Neuron (in vitro differentiated cells): ENCODE data around the gene CCDC89.
A peak's percentile ranks its signal among the peaks of the same experiment; 100 is the strongest.
"Not testable (repeated sequence)": the region's sequence is repeated elsewhere in the genome, so short reads cannot be mapped to it uniquely, and the experiment has no call there.

Experiments used
- H2AFZ ChIP-seq: one replicate; pipeline ENCODE4 v1.6.1; 2013; ENCODE audit warnings: low read depth, mild to moderate bottlenecking, inconsistent platforms, low read length, moderate library complexity
- H3K27me3 ChIP-seq: one replicate; pipeline ENCODE4 v1.6.1; 2013; ENCODE audit warnings: low read length; ENCODE audit not compliant: insufficient read depth
- H3K36me3 ChIP-seq: one replicate; pipeline ENCODE4 v1.6.1; 2013; ENCODE audit warnings: low read length; ENCODE audit not compliant: insufficient read depth
- H3K4me1 ChIP-seq: one replicate; pipeline ENCODE4 v1.6.1; 2013; ENCODE audit warnings: low read length; ENCODE audit not compliant: insufficient read depth
- H3K4me3 ChIP-seq: 2 replicates; pipeline ENCODE4 v1.5.1; 2013; ENCODE audit warnings: mild to moderate bottlenecking, low read length, moderate library complexity
- H3K9me3 ChIP-seq: one replicate; pipeline ENCODE4 v1.6.1; 2013; ENCODE audit warnings: low read length

CCDC89 gene

GRCh38 chr11:85673393-85673792 is 12.6 kb downstream of the CCDC89 start:
- H3K9me3 ChIP-seq: peaks cover 3% of the 10 kb centered on the region
- H3K36me3 ChIP-seq: no peaks in the 10 kb centered on the region
- peaks cover 4% of the 10 kb centered on the region for H3K27me3 ChIP-seq

DNA sequence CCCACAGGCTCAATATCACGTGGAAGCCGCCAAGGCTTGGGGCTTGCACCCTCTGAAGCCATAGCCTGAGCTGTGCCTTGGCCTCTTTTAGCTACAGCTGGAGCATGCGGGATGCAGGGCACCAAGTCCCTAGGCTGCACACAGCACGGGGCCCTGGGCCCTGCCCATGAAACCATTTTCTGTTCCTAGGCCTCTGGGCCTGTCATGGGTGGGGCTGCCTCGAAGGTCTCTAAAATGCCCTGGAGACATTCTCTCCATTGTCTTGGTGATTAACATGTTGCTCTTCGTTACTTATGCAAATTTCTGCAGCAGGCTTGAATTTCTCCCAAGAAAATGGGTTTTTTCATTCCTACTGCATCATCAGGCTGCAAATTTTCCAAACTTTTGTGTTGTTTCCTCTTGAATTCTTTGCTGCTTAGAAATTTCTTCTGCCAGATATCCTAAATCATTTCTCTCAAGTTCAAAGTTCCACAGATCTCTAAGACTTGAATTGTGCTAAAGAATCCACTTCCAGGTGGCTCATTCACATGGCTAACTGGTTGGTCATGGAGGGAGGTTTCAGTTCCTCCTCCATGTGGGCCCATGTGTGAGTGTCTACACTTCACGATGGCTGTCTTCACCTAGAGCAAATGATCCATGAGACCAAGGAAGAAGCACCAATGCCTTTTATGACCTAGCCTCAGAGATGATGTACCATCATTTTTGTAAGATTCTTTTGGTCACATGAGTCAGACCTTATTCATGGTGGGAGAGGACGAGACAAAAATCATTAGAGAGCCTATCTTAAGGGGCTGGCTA is 13.7 kb downstream of the CCDC89 start:
- no peak overlapping the region for H3K4me3 ChIP-seq
- H3K36me3 ChIP-seq: no peaks in the 10 kb centered on the region
- no peaks in the 10 kb centered on the region for H3K4me1 ChIP-seq
- no peak overlapping the region for H2AFZ ChIP-seq
- peaks cover 3% of the 10 kb centered on the region for H3K9me3 ChIP-seq
- peaks cover 4% of the 10 kb centered on the region for H3K27me3 ChIP-seq

More at GRCh38 chr11:85673393-85673792, 12.6 kb downstream of the CCDC89 start:
- Histone ChIP-seq H2AFZ (no peak overlapping the region), H3K4me1 (no peaks in the 10 kb centered on the region), H3K4me3 (no peak overlapping the region)

DNA sequence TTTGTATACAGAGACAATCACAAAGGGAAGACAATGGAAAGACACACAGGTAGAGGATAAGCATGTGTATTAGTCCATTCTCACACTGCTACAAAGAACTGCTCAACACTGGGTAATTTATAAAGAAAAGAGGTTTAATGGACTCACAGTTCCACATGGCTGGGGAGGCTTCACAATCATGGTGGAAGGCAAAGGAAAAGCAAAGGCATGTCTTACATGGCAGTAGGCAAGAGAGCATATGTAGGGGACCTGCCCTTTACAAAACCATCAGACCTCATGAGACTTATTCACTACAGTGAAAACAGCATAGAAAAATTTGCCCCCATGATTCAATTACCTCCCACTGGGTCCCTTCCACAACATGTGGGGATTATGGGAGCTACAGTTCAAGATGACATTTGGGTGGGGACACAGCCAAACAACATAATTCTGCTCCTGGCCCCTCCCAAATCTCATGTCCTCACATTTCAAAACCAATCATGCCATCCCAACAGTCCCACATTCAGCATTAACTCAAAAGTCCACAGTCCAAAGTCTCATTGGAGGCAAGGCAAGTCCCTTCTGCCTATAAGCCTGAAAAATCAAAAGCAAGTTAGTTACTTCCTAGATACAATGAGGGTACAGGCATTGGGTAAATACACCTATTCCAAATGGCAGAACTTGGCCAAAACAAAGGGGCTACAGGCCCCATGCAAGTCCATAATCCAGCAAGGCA is 14.9 kb downstream of the CCDC89 start:
- not testable (repeated sequence) for H3K27me3 ChIP-seq, H3K4me3 ChIP-seq, H3K36me3 ChIP-seq, H2AFZ ChIP-seq, H3K4me1 ChIP-seq, H3K9me3 ChIP-seq

DNA sequence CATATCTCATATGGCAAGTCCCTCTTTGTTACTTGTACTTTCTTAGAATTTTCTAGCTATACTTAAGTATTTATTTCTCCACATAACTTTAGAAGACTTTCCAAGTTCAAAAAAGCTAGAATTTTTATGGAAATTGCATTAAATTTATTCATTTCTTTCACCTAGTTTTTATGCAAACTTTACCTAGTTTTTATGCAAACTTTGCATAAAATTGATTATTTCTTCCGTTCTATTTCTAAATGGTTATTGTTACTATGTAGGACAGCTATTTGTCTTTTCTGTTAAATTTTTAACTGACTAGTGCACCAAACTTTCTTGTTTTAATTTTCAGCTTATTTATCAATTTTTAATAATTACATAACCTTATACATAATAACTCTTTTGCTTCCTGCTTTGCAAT is 17.8 kb downstream of the CCDC89 start:
- Histone ChIP-seq H3K4me3 (no peak overlapping the region), H3K9me3 (peaks cover 3% of the 10 kb centered on the region), H3K36me3 (peaks cover 1% of the 10 kb centered on the region), H2AFZ (no peak overlapping the region), H3K27me3 (no peaks in the 10 kb centered on the region), H3K4me1 (peaks cover 5% of the 10 kb centered on the region)

- Histone ChIP-seq H3K27me3 (no peaks in the 10 kb centered on the region), H2AFZ (no peak overlapping the region), H3K36me3 (peaks cover 11% of the 10 kb centered on the region), H3K4me1 (peaks cover 16% of the 10 kb centered on the region), H3K9me3 (no peaks in the 10 kb centered on the region), H3K4me3 (no peak overlapping the region)
These were observed 19.3 kb downstream of the CCDC89 start for GRCh38 chr11:85666687-85667086.

GRCh38 chr11:85665733-85666132 is 20.3 kb downstream of the CCDC89 start:
- Histone ChIP-seq H3K4me3 (peak overlapping the region; percentile 87), H3K36me3 (peaks cover 18% of the 10 kb centered on the region), H2AFZ (peak overlapping the region; percentile 95), H3K9me3 (no peaks in the 10 kb centered on the region), H3K27me3 (no peaks in the 10 kb centered on the region), H3K4me1 (peaks cover 24% of the 10 kb centered on the region)

DNA sequence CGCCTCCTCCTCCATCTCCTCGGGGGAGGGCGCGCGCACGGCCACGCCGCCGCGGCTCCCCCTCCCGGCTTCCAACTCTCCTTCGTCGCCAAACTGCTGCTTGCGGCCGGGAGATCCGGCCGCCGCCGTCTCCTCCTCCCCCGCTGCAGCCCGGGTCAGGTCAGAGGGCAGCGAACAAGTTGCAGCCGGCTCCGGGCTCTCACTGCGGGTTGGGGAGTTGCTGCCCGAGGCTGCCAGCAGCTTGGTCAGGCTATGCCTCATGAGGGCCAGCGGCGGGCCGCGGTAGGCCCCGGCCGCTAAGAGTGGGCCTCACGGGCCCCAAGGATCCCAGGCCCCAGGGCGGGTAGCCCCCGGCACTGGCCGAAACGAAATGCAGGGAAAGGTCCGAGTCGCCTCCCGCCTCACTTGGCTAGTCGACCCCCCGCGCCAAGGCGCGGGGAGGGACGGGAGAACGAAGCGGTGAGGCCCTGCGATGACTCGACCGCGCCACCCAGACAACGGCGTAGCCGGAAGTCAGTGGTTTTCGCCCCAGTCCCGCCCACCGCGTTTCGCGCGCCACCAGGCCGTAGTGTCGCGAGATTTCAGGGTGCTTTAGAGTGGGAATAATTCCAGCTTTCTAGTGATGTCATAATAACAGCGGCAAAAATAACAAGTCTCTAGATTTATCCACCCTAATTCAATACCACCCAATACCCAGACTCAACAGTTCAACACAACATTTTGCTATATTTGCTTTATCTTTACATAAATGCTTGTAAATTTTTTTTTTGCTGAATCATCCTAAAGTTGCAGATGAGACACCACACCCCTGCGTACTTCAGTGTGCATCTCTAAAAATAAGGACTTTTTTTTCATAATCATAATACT is 21.1 kb downstream of the CCDC89 start, which contains the start of gene CREBZF:
Gene CREBZF, minus strand, starts transcription at position 515 of the 867 bp plus-strand sequence. Its CDS starts 254 bp downstream, at position 261.
- Histone ChIP-seq H2AFZ (peak within 1 kb of the TSS; percentile 95), H3K27me3 (no peaks in the 10 kb centered on the region), H3K36me3 (peaks cover 27% of the 10 kb centered on the region), H3K4me3 (peak within 1 kb of the TSS; percentile 87), H3K9me3 (no peaks in the 10 kb centered on the region), H3K4me1 (peaks cover 33% of the 10 kb centered on the region)

DNA sequence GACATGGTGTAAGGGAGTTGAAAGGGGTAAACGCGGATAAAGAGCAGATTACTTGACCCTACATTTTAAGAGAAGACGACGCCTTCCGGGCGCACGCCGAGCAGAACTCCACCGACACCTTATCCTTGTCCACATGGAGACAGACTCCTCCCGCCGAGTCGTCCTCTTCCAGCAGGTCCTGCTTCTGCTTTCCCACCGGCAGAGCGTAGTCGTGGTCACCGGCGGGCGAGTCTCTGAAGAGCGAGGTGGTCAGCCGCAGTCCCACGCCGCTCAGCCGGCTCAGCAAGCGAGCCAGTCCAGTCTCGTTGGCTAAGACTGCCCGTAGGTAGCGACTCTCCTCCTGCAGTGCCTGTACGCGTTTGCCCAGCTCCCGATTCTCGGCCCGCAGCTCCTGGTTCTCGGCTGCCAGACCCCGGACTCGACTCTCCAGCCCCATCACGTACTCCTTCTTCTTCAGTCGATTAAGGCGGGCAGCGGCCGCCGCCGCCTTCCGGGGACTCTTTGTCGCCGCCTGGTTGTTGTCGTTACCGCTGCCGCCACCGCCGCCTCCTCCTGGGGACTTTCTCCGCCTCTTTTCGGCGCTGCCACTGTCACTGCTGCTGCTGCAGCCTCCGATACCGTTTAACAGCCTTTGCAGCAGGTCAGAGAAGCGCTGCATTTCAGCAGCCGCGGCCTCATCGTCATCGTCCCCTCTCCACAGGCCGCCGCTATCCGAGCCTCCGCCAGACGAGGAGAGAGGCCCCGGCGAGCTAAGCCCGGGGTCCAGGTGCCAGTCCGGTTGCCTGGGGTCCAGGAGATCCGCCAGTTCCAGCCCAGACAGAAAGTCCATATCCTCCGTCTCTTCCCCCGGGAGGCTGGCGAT is 22.0 kb downstream of the CCDC89 start:
- peak overlapping the region; percentile 87 for H3K4me3 ChIP-seq
- H2AFZ ChIP-seq: no peak overlapping the region
- H3K36me3 ChIP-seq: peaks cover 35% of the 10 kb centered on the region
- peaks cover 39% of the 10 kb centered on the region for H3K4me1 ChIP-seq
- H3K27me3 ChIP-seq: no peaks in the 10 kb centered on the region
- H3K9me3 ChIP-seq: no peaks in the 10 kb centered on the region

DNA sequence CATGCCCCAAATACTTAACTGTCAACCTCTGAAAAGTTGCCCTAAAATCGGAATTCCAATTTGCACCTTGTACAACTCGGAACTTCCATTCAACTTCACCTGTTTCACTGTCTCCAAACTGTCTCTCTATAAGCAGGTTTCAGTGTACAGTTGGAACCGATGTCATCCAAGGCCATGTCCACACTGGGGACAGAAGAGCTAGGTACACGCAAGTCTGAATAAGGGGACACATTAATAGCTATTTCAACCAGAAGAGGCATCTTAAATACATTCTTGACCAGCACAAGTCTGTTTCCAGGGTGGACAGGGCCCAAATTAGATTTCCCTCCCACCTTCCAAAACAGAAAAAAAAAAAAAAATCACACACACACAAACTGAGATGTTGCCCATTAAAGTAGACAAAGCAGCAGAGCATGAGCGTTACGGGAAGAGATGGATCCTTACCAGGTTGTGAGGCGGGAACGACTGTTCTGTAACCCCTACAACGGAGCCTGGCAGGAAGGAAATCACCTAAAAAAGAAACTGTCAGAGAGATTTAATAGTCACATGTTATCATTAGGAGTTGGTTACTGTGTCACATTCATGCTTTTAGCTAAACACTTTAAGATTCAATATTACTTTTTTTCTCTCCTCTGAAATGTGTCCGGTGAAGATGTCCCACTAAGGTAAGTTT is 22.8 kb downstream of the CCDC89 start:
- peaks cover 42% of the 10 kb centered on the region for H3K36me3 ChIP-seq
- H3K4me1 ChIP-seq: peaks cover 42% of the 10 kb centered on the region
- no peaks in the 10 kb centered on the region for H3K9me3 ChIP-seq
- peak overlapping the region; percentile 87 for H3K4me3 ChIP-seq
- H2AFZ ChIP-seq: no peak overlapping the region
- H3K27me3 ChIP-seq: no peaks in the 10 kb centered on the region

DNA sequence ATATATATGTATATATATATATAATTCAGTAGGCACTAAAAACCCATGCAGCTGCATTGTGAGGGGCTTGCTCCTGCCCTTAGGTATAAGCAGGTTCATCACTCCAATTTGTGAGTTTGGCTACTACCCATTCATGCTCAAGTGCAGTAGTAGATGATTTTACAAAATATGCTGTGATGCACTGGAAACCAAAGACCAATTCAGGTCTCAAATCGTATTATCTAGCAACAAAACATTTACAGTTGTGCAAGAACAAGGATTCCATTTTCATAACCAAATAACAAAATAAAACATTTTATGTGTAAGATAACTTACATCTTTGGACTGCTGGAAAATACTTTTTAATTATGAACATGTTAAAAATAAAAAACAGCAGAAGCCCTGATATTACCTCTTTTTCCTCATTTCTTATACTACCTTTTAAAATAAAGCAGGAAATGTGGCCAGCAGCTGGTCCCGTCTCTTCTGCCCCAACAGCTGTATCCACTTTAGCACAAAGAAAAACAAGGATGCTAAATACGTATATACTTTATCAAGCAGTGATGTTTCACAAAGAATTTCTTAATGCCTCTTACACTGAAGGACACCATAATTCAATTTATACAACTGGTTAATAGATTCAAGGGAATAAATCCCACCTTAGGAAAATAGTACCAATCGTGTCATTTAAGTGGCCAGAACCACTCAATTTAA is 23.9 kb downstream of the CCDC89 start:
- no peaks in the 10 kb centered on the region for H3K9me3 ChIP-seq

GRCh38 chr11:85658180-85658579 is 27.8 kb downstream of the CCDC89 start:
- Histone ChIP-seq H3K9me3 (no peaks in the 10 kb centered on the region), H2AFZ (no peak overlapping the region), H3K4me1 (peaks cover 37% of the 10 kb centered on the region), H3K27me3 (no peaks in the 10 kb centered on the region), H3K36me3 (peaks cover 80% of the 10 kb centered on the region), H3K4me3 (no peak overlapping the region)

More for the DNA sequence above, 23.9 kb downstream of the CCDC89 start:
- no peaks in the 10 kb centered on the region for H3K27me3 ChIP-seq
- H3K4me3 ChIP-seq: peak overlapping the region; percentile 87
- peaks cover 42% of the 10 kb centered on the region for H3K4me1 ChIP-seq
- H2AFZ ChIP-seq: no peak overlapping the region
- H3K36me3 ChIP-seq: peaks cover 53% of the 10 kb centered on the region
